HG03139 (cell line): ENCODE measurements around the gene TRAF3IP3.
"Not testable (repeated sequence)": the region's sequence is repeated elsewhere in the genome, so short reads cannot be mapped to it uniquely, and the experiment has no call there.

Source experiments
- ATAC-seq: cut with Tn5 transposase; IDR thresholded peaks from one replicate; pipeline ENCODE4 v1.9.1; 2021; ENCODE audit not compliant: unreplicated experiment

The TRAF3IP3 gene

DNA sequence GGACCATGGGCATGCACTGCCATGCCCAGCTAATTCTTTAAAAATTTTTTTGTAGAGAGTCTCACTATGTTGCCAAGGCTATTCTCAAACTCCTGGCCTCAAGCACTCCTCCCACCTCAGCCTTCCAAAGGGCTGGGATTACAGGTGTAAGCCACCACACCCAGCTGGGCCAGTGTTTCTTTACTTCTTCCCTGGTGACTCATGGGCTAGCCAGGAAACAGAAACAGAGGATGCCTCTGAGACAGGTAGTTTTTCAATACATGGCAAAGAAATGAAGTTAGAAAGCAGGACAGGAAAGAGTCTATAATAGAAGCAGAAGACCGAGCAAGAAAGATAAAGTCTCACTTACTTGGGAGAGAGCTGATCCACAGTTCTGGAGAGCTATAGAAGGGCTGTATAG lies 36.1 kb downstream of the TRAF3IP3 start:
- no peak for ATAC-seq

DNA sequence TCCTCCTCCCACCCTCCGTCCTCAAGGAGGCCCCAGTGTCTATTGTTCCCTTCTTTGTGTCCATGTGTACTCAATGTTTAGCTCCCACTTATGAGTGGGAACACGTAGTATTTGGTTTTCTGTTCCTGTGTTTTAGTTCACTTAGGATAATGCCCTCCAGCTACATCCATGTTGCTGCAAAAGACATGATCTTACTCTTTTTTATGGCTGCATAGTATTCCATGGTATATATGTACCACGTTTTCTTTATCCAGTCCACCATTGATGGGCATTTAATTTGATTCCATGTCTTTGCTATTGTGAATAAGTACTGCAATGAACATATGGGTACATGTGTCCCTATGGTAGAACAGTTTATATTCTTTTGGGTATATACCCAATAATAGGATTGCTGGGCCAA lies 37.9 kb downstream of the TRAF3IP3 start:
- not testable (repeated sequence) for ATAC-seq

DNA sequence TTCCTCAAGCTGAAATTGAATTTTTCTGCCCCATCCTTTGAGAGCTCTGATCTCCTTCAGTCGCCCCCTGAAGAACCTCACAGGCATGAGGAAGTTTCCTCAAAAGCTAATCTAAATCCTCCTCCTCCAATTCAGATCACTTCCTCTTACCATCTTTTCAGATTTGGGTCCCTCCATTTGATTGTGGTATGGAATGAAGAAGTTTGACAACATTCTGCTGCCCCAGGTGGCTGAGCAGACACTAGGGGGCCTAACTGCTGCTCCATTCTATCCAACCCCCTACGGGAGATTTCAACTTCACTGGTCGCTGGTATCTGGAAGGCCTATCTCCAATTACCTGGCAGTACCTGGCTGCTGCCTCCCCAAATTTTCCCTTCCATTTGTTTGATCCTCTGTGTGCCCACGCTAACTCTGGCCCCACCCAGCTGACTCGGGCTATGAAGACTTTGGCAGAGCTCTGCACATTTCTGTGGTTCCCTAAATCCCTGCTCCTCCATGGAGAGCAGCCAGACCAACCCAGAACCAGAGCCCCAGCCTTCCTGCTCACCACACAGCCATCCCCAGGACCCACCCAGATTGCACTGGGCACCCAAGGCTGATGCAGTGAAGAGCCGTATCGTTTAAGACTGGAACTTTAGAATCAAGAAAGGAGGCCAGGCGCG lies 42.3 kb downstream of the TRAF3IP3 start:
- no peak for ATAC-seq

DNA sequence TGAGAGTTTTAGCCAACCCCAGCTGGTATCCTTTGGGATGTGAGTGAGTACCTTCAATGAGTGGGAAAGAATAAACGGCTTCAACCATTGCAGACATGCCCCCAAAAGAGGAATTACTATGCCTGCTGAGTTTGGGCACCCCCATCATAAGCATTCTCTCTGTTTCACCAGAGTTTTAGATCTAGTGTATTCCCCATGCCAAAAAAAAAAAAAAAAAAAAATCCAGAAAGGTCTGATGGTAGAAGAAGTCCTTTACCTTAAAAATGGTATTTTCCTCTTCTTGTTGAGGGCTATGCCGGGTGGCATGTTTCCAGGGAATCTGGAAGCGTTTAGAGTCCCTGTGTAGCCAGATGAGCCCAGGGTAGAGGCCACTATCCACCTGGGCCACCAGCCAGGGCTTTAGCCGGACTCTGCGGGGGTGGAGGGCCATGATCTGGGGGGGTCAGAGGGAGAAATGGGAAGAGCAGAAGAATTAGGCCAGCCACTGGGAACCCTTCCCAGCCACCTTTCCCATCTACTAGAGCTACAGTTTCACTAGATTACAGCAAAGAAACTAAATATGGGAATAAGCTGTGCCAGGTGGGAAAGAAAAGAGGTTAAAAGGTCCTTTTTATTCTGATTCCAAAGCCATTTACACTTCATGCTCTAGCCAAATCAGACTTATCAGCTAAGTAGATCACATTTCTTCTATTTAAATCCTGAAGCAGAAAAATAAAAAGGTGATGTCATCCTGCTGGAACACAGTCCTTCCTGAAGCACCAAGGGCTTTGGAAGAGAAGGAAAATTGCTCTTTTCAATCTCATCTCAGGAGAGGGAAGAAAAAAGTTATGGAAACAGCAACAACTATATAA lies 45.4 kb downstream of the TRAF3IP3 start:
- ATAC-seq = no peak

DNA sequence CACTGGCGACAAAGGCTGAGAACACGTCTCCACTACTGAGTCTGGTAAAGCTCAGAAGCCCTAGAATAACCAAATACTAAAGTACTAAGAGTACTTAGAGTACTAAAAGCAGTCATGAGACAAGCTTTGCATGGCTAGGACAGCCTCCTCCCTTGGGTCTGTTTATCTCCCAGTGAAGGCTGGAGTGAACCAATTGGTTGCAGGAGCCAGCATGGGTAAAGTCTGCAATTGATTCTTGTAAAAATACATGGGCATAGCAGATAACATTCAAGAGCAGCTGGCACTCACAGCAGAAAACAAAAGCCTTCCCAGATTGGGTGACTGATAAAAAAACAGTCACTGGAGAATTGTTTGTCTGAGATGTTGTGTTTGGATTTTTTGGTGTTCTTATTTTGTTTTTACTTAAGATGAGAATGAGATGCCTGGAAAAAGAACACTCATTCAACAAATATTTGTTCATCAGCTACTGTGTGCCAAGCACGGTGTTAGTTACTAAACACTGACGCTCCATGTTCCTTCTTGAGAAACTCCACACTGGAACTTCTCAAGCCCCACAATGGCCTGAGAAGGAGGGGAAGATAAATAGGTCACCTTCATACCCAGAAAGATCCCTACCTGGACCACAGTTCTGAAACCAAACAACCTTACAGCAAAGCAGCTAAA lies 46.4 kb downstream of the TRAF3IP3 start:
- ATAC-seq = no peak

DNA sequence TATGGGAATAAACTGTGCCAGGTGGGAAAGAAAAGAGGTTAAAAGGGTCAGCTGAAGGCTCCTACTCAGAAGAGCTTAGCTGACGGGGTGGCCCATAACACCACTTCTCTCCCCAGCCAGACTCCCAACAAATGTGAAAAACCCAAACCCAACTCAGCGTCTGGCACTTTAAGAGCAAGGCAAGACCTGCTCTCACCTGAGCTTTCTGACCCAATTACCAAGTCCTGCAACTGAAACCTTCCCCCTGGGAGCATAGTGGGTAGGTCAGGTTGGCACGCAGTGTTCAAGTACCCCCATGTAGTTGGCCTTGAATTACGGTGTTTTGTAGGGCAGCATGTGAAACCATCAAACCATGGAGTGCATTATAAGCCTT lies 46.9 kb downstream of the TRAF3IP3 start:
- no peak for ATAC-seq

DNA sequence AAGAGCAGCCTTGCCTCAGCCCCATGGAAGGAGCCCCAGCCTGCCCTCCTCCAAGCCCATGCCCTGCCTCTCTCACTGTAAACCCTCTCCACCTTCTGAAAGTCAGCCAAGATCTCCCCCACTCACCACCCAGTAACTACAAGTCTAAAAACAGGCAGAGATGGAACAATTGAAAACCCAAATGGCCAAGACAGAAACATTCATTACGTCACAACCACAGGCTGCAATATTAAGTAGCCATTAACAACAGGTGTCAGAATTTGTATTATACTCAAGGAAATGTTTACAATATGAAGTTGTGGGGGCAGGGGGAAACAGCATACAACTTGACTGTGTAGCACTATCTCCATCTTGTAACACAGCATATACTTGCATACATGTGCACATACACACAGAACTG lies 47.7 kb downstream of the TRAF3IP3 start:
- no peak for ATAC-seq

DNA sequence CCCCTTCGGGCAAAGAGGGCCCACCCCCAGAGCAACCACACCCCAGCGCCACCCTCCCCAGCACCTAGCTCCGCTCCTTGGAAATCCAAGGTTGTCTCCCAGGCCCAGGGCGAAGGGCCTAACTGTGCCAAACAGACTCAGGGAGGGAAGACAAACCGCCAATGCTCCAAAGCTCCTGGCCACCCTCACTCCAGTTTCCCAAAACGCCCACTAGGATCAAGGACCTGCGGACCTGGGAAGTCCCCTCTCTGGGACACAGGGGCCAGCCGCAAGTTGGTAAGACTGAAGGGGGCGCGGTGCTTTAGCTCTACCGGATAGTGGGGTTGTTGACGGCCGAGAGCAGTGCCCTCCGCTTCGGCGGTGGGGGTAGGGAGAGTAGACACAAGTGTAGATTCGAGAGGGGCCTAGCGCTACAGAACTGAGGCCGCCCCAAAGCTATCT lies 49.5 kb downstream of the TRAF3IP3 start:
- ATAC-seq = no peak

DNA sequence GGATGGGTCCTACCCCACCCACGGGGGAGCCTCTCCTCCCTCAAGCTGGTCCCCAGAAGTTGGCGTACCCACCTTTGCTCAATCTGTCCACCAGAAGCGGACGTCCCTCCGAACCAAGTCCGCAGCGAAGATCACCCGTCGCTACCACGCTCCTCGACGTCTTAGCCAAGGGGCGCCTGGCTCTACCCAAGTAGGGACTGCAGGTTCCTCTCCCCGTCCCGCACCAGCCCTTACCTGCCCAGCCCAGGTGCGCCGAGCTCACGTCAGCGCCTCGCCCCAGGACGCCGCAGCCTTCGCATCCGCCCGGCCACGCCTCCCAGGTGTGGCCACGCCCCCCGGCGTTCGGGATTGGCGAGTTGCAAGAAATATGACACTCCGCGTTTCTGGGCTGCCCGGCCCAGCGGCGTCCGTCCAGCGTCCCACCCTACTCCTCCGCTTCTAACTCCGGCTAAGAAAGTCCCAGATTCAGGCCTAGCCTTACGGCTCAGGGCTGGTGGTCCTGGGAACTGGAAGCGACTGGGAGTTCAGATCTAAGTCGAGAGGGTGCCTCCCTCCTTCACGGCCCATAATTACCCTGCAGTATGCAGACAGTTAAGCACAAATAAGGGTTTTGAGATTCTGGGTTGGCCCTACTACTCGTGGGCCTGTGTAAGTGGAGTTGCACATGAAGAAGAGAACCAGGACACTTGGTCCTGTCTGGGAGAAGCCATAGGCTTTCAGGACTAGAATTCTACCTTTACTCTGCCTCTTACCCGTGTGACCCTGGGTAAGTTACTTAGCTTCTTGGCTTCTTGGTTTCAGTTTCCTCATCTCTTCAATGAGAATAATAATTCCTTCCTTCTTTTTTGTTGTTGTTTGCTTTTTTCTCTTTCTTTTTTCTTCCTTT lies 50.3 kb downstream of the TRAF3IP3 start, which contains the start of gene IRF6:
TSS of gene IRF6 (minus strand) at position 268 of the 886 bp plus-strand sequence. CDS start 4,729 bp downstream, outside the sequence.
- peak; percentile 82 for ATAC-seq

DNA sequence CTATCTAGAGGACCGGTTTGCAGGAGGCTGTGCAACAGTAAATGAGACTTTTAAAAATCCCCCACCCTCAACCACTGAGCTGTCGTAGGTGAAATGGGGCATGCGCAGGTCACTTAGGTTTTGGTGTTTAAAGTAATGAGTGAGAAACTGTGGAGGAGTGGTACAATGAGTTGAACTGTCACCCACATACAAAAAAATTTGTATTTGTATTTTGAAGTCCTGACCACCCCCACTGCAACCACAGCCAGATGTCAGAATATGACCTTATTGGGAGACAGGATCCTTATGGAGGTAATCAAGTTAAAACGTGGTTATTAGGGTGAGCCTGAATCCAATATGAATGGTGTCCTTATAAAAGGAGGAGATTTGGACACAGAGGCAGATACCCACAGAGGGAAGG lies 51.7 kb downstream of the TRAF3IP3 start:
- ATAC-seq = no peak

DNA sequence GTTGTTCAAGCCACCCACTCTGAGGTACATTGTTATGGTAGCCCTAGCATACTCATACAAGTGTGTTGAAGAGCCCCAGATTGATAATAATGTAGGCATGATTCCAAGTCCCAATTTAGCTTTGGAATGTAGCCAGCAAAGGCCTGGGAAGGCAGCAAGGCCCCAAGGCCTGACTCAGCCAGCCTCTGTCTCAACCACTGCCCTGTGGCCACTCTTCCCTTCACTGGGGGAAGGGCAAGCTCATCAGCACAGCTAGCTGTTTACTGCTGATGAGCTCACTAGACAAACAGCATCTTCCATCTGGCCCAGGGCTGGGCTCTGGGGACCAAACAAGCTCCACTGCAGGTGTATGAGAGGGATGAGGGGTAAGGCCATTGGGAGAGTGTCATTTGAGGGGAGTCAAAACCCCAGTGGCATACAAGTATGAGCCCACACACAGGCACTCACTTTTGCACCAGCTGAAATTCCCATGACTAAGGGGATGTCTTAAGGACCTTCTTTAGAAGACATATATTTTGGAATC lies 52.3 kb downstream of the TRAF3IP3 start:
- ATAC-seq = no peak

DNA sequence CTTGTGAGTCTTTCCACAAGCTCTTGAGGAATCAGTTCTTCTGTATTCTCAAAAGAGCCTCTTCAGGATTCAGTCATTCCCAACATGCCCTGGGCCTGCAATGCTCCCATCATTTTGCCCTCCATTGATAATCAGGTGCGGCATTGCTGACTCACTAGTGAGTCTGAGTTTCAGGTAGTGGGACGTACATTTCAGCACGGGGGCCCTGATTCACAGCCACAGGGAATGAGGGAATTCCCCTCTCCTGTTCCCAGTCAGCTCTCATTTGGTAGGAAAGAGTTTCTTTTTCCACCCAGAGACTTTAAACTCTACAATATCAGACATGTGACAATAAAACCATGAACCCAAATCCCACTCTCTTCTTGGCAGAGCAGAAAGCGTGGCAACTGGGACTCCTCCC lies 53.8 kb downstream of the TRAF3IP3 start:
- no peak for ATAC-seq

DNA sequence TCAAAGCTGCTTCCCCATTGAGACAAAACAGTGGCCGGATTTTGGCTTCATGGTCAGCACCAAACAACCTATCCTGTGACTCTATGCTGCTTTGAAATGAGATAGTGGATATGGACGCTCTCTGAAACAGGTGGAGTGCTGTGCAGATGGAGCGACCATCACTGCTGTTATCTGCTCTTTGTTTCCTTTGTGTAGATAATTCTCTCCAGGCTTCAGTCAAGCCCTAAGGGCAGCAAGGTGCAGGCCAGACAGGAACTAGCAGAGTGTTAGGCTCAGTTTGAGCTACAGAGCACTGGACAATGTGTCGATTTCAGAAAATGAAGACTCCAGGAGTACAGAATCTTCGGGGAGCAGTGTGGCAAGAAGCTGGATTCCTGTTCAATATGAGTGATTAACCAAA lies 54.9 kb downstream of the TRAF3IP3 start:
- no peak for ATAC-seq

DNA sequence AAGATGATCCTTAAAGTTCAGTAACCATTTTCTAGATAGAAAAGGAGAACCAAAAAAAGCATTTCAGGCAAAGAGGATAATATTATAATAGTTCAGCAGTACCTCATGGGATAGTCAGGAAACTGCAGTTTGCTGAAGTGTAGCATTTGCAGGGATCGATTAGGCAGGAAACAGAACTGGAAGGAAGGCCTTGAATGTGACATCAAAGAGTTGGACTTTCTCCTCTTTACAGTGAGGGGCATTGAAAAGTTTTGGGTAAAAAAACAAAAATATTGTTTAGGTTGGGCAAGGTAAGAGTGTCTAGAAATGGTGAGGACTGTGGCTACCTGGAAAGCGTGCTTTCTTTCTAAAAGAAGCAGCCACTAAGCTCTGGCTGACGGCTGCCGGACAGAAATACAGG lies 58.0 kb downstream of the TRAF3IP3 start:
- ATAC-seq = no peak

DNA sequence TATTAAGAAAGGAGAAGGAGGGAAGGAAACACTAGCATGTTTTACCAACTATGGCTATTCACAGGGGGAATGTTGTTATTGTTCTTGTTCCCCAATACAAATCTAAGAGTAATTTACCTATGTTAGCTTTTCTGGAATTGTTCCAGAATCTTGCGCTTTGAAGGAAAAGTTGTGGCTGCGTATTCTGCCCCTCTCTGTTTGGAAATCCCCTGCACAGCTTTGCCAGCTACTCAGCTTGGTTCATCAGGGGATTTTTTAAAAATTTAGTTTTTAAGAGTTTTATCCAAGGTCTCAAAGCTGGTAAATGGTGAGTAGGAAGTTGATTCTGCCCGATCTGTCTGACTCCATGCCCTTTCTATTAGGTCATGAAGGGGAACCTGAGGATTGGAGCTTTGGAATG lies 59.6 kb downstream of the TRAF3IP3 start:
- ATAC-seq = no peak

DNA sequence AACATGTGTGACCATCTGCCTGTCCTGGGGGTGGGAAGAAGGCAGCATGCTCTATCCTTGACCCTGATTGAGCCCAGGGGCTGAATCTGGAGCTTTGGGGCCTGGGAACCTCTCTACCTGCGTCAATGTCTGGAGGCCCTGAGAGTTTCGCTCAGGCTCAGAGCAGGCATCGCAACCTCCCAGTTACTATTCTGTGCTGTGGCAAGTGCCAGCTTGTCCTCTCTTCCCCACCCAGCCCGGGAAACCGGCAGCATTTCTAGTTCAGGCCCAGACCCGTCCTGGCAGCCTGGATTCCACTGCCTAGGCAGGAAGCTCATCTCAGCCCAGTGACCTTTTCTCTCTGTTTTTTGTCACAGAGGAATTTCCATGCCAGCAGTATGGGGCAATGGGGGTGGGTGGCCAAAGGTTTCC lies 60.1 kb downstream of the TRAF3IP3 start:
- ATAC-seq = no peak

DNA sequence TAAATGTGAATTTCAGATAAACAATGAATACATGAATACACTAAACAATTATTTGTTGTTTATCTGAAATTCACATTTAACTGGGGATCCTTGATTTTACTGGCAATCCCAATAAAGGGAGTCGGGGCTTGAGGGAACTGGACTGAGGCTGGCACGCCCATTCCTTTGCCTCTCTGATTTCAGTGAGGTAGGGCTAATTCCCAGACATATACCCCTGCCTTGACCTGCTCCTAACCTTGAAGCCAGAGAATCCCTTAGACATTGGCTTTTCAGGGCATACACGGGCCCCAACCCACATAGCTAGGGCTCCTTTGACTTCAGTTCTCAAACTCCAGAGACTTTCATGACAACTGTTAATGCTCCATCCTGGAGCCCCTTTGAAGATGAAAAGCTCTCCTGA lies 61.1 kb downstream of the TRAF3IP3 start:
- ATAC-seq = no peak

DNA sequence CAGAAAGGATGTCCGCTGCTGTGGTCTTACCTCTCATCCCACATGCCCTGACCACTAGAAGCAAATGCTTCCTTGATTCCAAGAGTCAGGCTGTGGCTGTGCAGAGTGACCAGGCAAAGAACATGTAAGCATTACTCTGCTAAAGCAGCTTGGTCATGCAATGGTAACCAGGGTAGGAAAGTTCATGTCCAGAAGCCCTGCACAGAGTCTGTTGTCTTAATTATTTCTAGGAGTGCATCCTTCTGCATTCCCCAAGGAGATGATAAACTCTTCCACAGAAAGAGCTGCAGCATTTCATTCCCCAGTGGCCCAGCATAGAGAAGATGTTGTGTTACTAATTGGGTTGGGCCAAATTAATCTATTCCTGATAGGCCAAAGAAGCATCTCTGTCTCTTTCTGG lies 61.8 kb downstream of the TRAF3IP3 start:
- ATAC-seq = no peak

DNA sequence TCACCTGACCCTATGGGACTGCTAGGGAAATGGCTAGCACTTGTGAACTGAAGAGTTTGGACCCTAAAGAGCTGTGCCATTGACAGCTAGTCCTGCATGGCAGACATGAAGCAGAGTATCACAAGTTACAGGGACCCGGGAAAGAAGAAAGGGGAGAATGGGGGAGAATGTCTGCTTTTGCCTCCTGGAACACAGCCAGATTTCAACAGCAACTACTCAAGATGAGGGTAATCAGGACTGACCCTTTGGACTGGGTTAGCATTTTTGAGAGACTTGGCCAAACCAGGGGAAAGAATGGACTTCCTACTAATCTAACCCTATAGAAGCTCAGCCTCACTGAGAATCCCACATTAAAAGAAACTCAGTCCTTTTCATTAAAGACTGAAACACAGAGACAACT lies 63.2 kb downstream of the TRAF3IP3 start:
- ATAC-seq = no peak

DNA sequence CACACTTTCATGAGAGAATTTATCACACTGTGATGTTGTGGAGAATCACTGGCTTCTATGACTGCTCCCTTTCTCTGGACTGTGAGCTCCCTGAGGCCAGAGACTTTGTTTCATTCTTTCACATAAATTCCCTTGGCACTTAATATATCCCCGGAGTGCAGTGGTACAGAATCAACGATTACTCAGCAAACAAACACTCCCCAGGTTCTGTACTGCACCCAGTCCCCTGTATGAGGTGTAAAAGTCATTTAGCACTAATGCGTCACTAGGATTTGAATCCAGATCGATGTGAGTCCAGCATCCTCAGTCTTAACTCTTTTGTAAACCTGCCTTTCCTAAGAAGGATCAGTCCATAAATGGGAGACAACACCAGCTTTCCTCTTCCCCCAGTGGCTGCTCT lies 65.1 kb downstream of the TRAF3IP3 start:
- no peak for ATAC-seq

DNA sequence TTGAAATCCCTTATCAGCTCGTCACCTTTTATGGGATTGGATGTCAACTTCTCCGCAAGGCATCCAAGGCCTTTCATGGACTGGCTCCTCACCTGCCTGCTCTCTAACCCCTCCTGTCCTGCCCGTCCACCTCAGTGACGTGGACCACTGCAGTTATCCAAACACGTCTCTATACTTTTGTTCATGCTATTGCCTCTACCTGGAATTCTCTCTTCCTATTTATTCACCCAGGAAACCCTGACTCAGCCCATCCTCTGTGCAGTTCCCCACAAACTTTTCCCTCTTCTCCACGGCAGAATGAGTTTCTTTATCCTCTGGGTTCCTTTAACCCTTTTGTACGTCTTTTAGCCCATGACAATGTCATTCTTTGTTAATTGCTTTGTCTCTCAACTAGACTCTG lies 66.9 kb downstream of the TRAF3IP3 start:
- ATAC-seq = no peak
